Mesenteric fat pad (tissue), 1 donor: Measurements from ENCODE around the gene ENPP6. TPM values are rescaled to one million over a fixed set of nuclear protein-coding genes. Genes with fewer than 3 reads are reported as not detected.

ENCODE experiments used
- DNase-seq: peaks from one replicate; pipeline ENCODE4 v3.0.0-alpha.2; 2020; ENCODE audit warnings: low spot score
- total RNA-seq: library from RNA; stranded (reverse); fragmentation: NEBNext Ultra II Directional; extraction: Animal tissue kit (Norgen Biotek cat#: 25700); gene quantifications from one replicate; pipeline ENCODE4 v1.2.1, GENCODE V29; 2021
- donor health status: DM: yes; HTN: yes; CAD: no.

ENPP6 gene
- total RNA-seq, 1 donor from 2014 or later = not detected

DNA sequence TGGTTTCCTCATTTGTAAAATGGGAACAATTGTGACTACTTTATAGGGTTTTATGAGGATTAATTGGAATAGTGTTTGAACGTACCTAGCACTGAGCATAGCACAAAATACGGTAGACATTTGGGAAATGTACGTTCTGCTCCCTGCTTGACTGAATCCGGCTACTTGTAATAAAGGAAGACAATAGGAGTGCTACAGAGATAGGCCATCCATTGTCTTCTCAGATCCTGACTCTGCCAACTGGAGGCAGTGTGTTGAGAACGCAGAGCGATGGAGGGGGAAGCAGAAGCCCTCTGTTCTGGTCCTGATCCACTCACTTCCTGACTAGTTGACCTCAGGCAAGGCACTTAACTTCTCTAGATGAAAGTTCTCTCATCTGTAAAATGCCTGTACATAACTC lies 26.4 kb downstream of the ENPP6 start:
- no peak for DNase-seq

DNA sequence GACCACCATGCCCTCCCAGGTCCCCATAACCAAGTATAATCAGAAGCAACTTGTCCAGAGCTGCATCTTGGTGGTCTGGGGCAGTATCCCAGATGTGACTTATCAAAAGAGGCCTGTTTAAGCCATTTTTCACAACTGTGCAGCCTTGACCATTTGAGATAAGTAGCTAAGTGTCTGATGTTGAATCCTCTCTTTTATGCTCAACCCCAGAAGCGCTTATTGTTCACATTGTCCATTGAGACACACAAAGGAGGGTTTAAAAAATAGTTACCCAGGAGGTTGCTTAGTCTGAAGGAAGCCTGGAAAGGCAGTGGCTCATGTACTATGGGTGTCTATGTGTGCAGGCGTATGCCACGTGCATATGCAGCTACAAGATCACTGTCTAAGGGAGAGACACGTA lies 27.0 kb downstream of the ENPP6 start:
- no peak for DNase-seq

DNA sequence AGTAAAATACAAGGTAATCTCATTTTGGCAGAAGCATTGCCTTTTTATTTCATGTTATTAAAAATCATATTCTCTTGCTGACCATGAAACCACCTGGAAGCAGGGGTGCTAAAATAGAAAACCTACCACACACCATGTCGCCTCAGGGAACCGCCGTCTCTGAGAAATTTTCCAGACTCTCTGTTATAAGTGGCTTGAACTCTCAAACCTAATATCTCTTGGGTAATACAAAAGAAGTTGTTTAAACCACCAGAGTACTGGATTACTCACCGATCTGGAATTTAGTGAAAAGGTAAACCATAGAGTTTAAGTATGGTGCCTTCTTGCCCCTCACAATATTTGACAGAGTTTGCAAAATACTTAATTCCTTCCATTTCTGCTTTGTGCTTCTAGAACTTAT lies 27.7 kb downstream of the ENPP6 start:
- DNase-seq = no peak

DNA sequence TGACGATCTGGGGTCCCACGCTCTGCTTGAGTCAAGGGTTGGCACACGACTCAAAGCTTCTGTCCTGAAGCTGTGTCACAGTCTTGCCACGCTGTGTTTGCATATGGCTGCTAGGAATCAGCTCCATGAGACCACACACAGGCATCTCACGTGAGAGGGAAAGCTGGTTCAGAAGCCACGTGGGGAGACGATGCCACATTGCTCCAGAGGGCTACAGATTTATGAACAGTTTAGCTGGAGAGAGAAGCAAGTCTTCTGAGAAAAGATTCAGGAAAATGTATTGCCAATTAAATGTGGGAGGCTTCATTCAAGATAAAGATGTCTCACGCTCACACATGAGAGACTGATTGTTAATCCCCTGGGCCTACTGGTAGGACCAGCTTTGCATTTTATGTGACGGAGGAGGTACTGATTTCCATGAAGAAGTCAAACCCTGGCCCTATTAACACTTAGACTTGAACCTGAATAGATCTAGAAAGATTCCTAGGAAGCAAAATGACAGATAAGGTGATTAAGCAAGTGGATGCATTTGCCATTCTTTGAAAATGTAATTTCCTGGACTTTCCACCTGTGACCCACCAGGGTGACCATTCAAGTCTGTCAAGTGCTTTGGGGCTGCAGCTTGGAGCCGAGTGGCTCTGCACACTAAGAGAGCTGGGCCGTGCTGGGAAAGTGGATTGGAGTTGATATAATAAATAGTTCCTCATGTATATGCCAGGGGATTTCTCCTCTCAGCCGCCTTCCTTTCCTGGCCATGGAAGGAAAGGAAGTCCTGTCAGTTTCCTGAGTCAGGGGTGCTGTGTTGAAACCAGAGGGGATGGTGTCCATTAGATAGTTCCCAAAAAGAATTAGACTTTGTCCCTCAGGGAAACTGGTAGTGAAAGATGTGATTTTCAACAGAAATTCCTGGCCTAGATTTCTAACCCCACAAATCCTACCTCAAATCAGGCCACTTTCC lies 29.0 kb downstream of the ENPP6 start:
- no peak for DNase-seq

DNA sequence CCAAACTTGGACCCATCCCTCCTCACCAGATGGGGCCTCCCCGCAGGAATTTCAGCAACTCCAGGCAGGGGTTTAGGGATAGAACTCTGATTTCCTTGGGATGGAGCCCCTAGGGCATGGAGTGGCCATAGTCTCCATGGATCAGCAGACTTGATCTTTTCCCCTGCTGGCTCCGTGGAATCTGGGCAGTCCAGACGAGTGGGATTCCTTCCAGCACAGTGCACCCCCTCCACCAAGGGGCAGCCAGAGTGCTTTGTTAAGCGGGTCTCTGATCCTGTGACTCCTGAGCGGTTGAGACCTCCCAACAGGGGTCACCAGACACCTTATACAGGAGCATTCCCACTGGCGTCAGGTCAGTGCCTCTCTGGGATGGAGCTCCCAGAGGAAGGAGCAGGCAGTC lies 40.4 kb downstream of the ENPP6 start:
- DNase-seq = no peak

DNA sequence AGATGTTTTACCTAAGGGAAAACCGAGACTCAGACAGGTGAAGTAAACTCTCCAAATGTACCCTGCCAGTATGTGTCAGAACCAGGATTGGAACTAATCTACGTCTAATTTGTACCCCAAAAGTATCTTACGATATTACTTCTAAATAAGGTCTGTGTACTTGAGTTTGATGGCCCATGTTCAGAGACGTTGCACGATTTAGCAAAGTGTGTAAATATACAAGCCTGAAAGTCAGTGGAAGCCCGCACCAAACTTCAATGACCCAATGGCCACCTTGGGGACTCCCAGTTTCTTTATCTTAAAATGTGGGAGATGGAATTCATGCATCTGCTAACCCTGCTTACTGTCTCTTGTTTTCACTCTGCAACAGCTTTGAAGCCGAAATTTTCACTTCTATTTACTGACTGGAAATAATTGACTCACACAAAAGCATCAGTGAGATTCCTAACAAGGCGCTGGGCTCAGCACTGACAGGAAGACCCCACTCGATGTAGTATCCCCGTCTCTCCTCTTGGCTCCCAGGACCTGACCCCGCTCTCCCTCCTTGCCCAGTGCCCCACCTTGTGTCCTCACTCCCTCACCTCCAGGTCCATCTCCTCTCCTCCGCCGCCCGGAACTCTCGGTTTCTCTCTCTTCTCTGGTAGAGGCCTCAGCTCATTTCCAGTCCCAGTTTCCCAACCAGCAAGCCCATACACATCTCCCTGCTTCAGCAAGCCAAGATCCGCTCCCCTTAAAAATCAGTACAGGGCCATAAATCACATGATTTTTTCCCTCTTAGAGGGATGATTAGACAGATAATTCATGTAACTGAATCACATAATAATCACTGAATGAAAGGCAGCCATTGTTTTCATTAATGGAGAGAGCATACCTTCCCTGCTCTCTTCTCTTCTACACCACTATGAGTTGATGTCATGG lies 42.8 kb downstream of the ENPP6 start:
- no peak for DNase-seq

DNA sequence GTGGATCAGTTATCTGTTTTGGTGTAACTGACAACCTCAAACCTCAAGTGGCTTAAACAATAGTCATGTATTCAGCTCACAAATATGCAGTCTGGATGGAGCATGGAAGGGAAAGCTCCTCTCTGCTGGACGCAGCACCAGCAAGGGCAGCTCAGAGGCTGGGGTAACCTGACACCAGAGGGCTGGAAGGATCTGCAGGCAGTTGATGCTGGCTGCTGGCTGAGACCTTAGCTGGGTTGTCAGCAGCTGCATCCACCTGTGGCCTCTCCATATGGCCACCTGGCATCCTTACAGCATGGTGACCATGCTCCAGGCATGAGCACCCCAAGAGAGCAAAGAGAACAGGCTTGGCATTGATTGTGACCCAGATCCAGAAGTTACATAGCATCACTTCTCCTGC lies 46.7 kb downstream of the ENPP6 start:
- DNase-seq = no peak

DNA sequence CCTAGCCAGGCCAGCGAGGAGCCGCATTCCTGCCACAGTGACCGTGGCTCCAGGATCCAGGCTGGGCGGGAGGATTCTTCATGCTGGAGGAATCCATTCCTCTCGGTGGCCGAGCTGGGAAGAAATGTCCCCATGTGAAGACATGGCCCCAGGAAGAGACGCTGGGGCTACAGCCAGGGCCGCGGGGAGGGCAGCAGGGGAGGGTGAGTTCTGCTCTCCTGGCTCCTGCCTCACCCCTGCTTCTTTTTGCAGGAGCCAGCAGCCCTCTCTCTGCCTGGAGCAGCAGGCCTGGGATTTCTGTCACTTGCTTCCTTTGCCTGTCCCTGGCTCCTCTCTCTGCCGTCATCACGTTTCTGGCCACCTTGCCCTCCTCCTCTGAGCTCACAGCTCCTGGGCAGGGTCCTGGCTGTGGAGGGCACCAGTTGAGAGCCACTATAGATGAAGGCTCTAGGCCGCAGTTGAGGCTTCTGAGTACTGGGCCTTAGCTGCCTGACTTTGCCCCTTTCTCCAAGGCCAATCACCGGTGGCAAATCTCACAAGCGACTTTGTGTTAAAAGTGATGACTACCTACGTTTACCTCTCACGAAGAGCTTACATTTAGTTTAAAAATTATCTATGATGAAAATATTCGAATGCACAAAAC lies 48.3 kb downstream of the ENPP6 start:
- DNase-seq = no peak

DNA sequence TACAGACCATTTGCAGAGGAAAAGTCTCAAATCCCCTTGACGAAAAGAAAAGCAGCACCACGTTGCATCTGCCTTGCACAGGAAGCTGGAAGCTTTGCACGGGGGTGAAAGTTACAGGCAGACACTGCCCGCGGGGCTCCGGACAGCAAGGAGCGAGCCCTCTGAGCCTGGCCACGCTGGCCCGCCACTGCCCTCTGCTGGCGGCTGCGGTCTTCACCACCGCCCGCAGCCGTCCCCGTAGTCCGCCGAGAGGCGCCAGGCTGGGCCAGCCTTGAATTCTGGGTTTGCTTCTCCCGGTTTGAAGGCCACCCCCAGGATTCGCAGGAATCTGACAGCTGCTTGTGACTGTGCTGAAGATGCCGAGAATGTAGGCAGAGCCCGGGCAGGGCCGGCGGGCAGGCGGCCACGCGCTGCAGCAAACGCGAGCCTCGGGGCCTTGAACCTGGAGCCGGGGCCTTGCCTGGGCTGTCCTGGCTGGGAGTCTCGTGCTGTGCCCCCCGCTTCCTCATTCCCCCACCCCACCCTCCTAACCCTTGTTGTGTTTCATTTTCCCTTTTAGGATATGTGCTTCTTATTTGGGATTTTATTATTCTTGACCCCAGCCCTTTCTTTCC lies 49.2 kb downstream of the ENPP6 start:
- no peak for DNase-seq

DNA sequence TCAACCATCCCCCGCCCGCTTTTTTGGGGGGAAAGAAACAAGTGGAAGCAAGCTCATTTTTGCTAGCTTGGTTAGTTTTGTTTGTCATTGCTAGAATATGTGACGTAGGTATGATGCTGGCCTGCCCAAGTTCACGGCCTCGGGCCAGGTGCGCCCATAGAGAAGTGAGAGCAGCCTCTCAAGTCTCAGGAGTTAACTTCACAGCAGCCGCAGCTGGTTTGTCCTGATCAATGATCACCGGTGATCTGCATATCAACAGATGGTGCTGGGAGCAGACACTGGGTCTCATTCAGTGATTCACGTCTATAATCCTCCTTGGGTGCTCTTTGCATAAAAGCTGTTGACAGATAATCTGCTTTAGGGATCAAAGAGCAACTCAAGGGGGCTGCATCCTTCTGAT lies 50.1 kb downstream of the ENPP6 start:
- DNase-seq = no peak

DNA sequence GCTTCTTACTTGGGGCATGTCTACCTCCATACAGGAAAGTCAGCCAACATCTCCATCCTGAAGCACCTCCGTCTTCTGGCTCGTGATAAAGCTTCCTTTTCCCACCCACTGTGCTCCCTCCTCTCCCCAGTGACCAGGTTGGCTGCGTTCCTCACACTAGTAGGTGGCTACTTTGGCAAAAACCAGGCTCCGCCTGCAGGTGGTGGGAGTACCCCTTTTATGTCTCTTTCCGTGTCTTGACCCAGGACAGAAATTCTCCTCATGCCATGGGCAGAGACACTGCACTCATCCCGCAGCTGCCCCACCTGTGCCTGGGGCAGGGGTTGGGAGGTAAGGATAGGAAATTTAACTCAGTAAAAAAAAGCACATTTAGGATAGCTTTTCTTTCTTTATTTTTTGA lies 50.9 kb downstream of the ENPP6 start:
- no peak for DNase-seq

DNA sequence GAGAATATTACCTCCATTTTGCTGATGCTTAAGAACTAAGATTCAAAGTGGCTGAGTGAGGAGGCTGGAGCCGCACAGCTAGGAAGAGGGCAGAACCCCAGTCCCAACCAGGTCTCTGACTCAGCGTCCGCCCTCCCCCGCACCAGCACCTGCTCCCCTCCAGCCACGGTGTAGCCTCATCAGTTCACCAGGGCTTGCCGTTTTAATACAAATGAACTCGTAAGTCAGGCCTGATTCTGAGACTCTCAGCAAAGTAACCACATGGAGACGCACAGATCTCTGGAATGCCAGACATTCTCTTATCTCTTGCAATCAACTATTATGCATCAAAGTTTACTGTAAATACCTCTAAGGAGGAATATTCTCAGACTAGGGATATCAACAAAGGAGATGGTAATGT lies 52.4 kb downstream of the ENPP6 start:
- DNase-seq = no peak

DNA sequence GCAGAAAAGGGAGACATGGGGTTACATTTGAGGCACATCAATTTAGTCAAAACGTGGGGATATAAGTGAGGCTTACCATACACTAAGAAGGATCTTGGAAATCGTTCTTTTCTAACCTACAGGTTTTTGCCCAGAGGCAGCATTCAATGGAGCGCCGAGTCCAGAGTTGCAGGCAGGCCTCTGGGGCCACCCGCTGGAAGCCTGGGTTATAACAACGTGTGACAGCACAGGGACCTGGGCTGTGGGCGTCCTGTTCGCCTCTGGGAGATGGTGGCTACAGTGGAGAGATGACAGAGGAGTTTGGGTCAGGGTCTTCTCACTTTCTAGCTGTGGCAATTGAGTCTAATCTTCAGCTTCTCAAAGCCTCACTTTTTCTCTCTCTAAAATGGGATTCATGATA lies 53.9 kb downstream of the ENPP6 start:
- no peak for DNase-seq

DNA sequence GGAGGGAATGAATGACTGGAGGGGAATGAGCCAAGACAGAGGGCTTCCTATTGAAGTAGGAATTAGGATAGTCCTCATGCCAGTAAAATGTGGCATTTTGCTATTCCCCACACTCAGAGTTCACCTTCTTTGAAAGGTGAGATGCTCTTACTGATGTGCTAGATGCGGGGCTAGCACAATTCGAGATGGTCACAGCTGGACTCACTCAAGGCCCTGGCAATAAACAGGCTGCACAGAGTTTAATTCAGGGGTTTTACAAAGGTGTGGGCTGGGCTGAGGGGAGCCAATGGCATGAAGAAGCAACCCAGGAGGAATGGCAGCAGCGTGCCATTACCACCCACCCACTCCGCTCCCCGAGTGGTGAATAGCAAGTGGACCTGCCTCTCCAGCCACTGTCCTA lies 55.1 kb downstream of the ENPP6 start:
- DNase-seq = no peak

DNA sequence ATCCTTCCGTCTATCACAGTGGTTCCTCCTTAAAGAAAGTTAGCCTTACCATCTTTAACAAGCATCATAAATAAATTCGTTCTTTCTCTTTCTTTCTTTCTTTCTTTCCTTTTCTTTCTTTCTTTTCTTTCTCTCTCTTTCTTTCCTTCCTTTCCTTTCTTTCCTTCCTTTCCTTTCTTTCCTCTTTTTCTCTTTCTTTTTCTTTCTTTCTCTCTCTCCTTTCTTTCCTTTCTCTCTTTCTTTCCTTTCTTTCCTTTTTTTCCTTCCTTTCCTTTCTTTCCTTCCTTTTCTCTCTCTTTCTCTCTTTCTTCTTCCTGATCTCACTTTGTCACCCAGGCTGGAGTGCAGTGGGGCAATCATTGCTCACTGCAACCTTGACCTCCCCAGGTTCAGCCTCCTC lies 60.4 kb downstream of the ENPP6 start:
- DNase-seq = no peak

DNA sequence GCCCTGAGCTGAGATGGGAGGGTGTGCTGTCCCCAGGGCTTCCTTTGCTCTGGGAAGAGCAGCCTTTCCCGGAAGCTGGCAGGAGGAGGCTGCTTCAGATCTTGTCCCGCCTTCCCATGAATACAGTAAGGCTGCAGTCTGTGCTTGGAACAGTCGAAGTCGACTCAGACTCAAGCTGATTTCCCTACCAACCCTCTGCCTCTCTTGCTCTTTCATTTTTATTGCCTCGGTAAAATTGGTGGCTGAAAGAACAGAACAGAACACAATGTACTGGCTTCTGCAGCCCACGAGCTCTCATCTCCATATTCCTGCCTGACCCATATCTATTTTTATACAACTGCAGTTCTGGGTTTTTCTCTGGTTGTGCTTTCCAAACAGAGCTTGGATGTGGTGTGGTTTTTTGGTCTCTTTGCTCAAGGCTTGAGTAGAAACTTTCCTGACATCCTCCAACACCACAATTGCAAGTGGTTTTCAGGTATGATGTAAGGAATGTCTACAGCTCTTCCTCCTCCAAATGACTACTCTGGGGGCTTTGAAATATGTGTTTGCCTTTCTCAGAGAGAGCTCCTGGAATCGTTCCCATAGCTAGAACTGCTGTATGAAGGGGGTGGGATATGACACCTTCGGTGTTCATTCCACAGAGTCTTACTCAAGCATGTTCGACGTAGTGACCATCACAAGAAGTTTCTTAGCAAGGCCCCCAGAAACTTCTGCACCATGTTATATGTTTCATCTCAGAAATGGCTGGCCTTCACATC lies 61.3 kb downstream of the ENPP6 start:
- DNase-seq = no peak

DNA sequence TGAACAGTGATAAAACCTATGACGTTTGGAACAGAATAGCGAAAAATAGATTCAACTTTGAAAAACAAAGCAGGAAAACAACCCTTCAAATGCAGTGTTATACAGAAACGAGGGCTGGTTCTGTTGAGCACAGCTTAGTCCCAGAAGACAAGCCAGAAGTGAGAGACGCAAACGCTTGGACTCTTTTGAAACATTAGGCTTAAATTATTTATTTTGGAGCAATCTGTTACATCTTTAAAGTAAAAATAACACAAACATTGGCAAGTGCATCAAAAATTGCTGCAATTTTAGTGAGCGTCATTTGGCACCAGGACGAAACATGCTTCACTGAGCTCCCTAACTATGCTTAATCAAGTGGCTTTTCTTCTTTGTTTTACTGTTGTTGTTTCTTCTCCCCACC lies 63.5 kb downstream of the ENPP6 start:
- no peak for DNase-seq

DNA sequence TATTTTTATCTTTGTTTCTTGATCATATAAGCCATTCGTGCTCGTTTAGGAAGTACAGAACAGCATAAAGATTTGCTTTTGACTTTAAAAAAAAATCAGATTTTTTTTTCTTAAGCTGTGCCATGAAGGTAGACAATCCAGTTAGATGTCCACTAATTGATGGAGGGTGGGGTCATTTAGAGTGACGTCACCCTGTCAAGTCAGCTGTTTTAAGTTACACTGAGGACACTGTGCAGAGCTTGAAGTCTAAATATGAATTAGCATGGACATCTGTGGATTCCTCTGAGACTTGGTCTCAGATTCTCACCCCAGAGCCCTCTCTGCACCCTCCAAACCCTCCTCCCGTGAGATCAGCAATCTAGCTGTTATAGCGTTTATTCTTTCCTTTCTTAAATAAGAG lies 63.9 kb downstream of the ENPP6 start:
- DNase-seq = no peak

DNA sequence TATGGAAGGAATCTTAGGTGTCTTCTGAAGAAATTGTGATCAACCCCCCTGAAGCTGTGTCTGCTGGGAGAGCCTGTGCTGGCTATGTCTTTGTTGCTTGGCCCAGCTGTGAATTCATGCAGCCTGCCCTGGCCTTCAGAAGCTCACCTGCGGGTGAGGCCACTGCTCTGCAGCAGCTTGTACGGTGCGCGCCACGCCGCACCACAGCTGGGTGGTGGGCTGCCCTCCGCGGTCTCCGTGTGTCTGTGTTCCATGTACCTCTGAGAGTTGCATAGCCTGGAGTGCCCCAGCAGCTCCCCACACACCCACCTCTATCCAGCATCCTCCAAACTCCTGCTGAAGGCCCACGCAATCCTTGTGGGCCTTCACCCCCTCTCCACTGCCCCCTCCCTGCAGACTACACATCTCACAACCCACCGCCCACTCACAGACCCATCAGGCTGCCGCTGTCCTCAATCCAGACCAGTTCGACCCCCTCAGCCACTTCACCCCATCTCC lies 65.6 kb downstream of the ENPP6 start:
- no peak for DNase-seq

DNA sequence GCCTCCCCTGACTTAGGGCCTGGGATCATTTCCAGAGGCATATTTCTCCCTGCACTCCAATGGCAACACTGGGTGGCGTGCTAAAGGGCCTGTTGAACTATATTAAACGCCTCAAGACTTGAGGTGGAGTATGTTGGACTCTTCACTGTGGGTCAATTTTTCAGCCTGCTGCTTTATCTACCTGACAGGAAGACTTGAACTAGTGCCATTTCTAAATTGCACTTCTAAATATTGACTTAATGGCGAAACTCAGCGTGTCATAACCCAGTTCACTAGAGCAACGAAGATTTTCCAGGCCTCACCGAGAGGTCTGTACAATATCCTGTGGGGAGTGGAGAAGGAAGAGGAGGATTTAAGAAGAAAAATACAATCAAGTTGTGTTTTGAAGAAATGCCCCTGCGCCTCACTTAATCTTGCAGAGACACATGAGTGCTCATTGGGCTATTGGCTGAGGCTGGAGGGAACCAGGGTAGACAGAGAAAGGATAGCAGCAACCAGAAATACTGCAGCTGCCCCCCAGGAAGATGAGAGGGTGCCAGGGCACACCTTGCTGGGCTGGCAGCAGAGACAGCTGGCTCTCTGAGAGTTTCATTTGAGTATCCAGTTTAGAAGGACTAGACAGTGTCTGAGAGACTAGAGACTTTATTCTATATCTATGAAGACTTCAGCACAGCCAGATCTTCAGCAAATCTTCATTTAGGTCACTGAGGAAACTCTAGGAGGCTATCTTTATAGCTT lies 67.4 kb downstream of the ENPP6 start:
- DNase-seq = no peak
